AG08396 (cell line): ENCODE data around the gene NCF4.

Source experiments
- DNase-seq: peaks from one replicate; pipeline ENCODE4 v3.0.0; 2012; ENCODE audit warnings: low spot score, mixed read lengths

Gene NCF4

GRCh38 chr22:36860821-36861659 lies at the start of gene NCF4:
Gene NCF4, plus strand, starts transcription at chr22:36861006. Its CDS starts 166 bp downstream, at chr22:36861172.
- DNase-seq: no peak

- DNase-seq: no peak
These were observed 49.6 kb upstream of the NCF4 start for GRCh38 chr22:36811094-36811800.

DNA sequence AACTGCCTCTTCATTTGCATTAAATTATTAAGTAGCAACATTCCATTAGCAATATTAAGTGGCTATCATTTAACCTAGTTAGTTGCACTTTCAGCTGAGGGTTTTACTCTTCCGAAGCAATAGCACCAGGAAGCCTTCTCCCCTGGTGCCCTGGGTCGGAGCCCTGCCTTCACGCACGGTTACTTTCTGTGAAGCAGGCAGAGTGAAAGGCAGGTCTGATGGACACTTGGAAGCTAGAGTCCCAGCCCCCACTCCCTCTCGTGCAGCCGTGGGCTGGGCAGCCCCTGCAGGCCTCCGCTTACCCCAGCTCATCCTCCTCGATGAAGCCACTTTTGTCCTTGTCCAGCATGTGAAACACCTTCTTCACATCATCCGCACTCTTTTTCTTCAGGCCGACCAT lies 46.0 kb upstream of the NCF4 start:
- no peak for DNase-seq

DNA sequence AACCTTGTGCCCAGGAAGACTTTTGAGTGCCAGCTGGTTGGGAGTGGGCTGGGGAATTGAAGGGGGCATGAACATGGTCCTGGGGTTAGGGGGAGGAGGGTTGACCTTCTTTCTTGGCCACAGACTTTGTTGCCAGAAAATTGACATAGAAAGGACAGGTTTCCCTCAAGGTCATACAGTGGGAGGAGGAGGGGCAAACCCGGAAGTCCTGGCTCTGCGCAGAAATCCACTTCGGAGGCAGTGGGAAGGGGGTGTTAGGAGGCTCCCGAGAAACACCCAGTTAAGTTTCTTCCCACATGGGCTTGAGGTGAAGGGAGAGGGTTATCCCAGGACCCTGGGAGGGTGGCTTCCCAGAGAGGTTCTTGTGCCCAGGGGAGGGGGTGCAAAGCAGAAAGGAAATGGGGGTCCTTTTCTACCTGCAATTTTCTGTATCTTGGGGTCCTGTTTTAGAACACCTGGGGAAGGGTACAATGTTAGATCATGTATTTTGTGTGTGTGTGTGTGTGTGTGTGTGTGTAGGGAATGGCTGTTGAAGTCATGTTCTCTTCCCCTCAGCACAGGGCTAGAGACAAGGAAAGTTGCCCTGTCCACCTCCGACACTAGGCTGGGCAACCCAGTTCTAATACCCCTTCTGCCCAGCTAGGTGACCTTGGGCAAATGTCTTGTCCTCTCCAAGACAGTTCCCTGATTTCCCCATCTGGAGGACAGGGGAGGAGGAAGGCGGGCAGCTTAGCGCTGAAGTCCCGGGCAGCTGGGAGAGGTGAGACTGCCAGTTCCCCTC lies 45.1 kb upstream of the NCF4 start:
- no peak for DNase-seq

DNA sequence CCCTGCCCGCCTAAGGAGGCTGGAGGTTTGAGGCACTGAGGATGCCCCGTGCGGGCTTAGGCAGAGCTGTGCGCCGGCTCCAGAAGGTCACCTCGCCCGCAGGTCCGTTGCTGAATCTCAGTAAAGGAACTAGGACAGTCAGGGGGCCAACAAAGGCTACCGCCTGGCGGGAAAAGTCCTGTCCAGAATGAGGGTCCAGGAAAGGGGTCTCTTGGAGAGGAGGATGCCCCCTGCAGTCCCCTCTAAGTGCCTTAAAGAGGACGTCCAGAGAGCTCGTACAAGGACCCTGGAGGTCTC lies 44.5 kb upstream of the NCF4 start:
- no peak for DNase-seq

GRCh38 chr22:36816636-36817524 lies 43.9 kb upstream of the NCF4 start, which contains the start of gene PVALB:
Gene PVALB, minus strand, starts transcription at chr22:36817035. Its CDS starts 30 bp downstream, at chr22:36817005.
- peak; percentile 75 for DNase-seq

DNA sequence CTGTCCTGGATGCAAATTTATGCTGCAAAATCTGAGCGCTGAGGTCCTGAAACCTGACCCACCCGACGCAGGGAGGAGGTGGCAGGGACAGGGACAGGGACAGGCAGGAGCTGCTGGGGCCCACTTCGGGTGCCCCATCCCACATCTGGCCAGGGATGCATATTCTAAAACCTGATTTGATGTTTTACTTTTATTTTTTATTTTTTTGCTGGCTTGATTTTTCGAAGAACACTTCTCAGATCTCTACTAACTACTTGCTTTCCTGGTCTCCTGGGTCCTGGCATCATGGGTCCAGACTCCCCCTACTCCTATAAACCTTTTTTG lies 43.3 kb upstream of the NCF4 start:
- DNase-seq: no peak

DNA sequence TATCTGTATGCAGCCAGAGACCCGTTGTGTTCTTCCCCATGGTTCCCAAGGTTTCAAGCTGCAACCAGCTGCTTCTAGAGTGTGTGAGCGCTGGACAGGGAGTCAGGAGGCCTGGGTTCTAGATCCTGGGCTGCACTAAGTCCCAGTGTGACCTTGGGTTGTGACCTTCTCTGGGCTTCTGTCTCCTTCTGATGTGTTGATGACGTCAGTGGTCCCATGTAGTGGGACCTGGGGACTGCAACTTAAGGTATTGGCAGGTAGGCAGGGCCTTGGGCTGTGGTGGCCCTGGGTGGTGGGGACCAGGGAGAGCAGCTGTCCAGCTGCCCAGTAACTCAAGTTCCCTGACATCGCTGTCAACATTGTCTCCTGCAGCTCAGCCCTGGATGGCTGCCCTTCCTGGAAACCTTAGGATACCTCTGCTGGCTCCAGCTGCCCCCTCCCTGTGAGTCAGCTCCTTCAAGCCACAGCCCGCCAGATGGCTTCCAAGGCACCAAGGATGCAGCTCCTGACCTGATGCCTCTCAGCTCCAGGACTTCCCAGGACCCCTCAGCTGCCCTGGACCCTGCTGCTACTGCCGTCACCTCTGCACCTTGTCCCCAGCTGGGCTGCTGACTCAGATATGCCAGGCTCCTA lies 42.7 kb upstream of the NCF4 start:
- no peak for DNase-seq

DNA sequence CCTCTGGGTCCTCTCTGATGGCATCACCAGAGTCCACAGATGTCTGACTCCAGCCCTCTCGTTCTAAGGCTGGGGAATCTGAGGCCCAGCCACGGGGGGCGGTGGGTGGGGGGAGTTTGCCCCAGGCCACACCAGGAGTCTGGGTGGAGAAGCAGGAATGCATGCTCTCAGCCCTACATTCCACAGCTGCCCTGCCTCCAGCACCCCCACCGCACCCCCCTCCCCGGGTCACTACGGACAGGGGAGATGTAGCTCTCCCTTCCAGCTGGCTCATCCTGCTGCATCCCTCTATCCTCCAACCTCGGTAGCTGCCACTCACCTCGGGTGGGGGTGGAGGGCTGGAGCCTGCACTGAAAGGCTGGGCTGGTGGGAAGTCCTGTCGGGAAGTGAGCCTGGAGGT lies 41.7 kb upstream of the NCF4 start:
- no peak for DNase-seq

DNA sequence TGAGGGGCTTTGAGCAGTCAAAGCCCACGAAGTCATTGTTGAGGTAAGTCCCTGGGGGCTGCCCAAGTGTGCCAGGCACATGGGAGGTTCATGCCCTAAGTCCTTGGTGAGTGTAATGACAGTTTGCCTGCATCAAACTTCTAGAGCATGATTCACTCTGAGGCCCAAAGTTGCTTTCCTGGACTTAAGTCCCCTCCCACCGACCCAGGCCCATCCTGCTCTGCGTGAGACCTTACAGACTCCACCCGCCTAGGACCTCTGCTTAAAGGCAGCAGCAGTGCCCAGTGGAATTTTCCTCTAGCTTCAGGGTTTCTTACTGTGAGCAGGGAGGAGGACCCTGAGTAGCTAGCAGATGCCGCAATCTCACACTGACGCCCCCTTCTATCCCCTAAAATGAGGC lies 38.2 kb upstream of the NCF4 start:
- no peak for DNase-seq

DNA sequence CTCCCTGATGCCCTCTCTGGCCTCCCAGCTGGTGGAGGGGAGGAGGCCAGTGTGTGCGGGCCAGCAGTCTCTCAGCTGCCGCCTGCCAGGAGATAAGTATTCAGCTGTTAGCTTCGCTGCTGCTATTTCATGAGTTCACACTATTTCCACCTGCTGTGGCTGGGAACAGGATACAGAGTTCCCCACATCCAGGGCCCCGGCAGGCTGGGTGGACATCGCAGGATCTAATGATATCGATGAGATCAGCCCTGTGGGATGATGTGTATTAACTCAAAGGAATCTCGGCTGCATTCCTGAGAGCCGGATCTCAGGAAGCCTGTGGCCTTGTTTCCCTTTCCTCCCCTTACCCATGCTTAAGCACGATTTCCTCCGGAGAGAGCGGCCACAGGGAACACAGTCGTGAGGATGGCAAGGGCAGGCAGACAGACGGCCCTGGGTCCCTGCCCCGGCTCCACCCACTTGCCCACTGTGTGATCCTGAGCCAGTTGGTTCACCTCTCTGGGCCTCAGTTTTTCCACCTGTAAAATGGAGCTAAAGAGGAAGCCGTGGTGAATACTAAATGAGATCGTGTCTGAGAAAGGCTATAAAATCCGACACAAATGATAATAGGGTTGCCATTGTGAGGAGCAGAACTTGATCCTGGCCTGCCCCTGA lies 37.5 kb upstream of the NCF4 start:
- DNase-seq: no peak

DNA sequence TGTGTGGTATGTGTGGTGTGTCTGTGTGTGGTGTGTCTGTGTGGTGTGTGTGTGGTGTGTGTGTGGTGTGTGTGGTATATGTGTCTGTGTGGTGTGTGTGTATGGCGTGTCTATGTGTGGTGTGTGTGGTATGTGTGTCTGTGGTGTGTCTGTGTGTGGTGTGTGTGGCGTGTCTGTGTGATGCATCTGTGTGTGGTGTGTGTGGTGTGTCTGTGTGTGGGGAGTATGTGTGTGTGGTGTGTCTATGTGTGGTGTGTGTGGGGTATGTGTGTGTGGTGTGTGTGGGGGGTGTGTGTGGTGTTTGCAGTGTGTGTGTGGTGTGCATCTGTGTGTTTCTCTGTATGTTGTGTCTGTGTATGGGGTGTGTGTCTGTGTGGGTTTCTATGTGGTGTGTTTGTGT lies 36.2 kb upstream of the NCF4 start:
- DNase-seq: no peak

GRCh38 chr22:36826262-36826661 lies 34.5 kb upstream of the NCF4 start:
- no peak for DNase-seq

GRCh38 chr22:36828815-36829214 lies 32.0 kb upstream of the NCF4 start:
- DNase-seq: no peak

DNA sequence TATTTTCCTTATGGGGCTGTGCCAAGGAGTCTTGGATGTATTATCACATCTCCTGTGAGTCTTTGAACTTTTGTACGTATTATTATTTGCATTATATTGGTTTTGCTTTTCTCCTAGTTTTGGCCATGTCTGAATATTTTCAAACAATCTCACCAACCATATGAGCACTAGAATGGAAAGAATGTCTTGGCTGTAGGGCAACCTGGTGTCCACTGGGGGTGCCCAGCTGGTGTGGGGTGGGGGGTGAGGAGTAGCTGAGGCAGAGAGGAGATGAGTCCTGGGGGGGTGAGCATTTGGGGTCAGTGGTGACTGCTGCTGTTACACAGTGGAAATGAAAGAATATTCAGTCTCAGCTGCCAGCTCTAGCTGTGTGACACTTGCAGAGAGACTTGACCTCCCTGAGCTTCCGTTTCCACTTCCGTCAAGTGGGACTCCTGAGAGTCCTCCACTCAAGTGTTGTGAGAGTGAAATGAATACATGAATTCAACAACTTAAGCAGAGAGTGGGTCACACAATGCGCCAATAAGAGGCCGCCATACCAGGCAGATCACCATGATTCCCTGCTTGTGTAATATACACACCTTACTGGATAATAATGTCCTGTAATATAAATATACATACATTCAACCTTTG lies 31.3 kb upstream of the NCF4 start:
- no peak for DNase-seq

DNA sequence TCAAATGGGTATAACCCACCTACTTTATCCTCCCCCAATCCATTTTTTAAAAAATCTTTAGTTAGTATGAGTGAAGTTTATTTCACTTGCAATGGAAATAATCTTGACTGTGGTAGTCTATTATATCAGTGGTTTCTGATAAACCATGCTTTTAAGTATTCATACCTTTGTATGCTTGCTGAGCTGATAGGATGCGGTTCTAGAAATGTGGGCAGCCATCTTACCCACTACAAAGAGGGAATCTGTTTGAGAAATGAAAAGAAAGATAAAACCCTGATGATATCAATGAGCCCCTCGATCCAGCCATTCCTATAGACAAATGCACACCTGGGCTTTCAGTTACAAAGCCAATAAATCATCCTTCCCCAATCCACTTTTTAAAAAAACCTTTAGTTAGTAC lies 30.2 kb upstream of the NCF4 start:
- no peak for DNase-seq

DNA sequence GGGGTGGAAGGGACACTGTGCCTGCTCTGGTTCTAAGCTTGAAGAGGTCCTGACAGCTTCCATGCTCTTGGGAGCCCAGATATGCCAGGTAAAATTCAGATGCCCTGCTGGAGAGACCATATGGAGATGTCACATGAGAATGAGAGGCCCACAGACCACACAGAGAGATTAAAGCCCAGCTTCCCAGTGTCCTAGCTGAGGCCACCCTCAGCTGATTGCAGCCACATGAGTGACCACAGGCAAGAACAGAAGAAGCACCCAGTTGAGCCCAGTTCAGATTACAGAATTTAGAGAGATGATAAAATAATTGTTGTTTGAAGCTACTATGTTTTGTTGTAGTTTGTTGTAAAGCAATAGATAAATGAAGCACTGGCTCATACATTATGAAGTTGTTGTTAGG lies 29.6 kb upstream of the NCF4 start:
- DNase-seq: no peak

DNA sequence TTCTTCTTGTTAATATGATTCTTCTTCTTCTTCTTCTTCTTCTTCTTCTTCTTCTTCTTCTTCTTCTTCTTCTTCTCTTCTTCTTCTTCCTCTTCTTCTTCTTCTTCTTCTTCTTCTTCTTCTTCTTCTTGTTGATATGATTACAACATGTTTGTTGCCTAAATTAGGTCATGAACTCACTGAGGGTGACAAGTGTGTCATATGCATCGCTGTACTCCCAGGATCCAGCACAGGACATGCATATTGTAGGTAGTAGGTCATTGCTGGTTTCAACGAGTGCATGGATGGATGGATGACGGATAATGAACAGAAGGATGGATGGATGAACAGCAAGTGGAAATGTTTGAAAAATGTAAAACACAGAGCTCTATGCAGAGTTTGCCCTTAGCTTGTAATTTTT lies 29.1 kb upstream of the NCF4 start:
- no peak for DNase-seq

GRCh38 chr22:36833073-36833472 lies 27.7 kb upstream of the NCF4 start:
- no peak for DNase-seq

DNA sequence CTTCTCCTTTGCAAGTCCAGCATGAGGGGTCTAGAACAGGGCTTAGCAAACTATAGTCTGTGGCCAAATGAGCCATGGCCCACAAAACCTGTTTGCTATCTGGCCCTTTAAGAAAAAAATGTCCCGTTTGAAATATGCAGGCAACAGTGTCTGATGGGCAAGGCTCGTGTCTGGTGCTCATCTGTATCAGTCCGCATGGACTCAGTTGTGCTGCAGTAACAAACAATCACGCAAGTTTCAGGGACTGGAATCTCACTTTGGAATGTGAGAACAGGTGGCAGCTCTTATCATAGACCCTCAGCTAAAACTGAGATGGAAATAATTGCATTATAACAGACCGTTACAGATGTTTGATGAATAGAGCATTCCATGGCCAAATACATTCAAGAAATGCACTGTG lies 24.9 kb upstream of the NCF4 start:
- DNase-seq: no peak
